IPS-NIHi11 (cell line): ENCODE results near the gene ZGRF1.
A peak's percentile ranks its signal among the peaks of the same experiment; 100 is the strongest.
"Not testable (repeated sequence)": the region's sequence is repeated elsewhere in the genome, so short reads cannot be mapped to it uniquely, and the experiment has no call there.

Source experiments
- DNase-seq: peaks from one replicate; pipeline ENCODE4 v3.0.0; 2012; ENCODE audit warnings: mixed read lengths, low spot score

Gene ZGRF1

DNA sequence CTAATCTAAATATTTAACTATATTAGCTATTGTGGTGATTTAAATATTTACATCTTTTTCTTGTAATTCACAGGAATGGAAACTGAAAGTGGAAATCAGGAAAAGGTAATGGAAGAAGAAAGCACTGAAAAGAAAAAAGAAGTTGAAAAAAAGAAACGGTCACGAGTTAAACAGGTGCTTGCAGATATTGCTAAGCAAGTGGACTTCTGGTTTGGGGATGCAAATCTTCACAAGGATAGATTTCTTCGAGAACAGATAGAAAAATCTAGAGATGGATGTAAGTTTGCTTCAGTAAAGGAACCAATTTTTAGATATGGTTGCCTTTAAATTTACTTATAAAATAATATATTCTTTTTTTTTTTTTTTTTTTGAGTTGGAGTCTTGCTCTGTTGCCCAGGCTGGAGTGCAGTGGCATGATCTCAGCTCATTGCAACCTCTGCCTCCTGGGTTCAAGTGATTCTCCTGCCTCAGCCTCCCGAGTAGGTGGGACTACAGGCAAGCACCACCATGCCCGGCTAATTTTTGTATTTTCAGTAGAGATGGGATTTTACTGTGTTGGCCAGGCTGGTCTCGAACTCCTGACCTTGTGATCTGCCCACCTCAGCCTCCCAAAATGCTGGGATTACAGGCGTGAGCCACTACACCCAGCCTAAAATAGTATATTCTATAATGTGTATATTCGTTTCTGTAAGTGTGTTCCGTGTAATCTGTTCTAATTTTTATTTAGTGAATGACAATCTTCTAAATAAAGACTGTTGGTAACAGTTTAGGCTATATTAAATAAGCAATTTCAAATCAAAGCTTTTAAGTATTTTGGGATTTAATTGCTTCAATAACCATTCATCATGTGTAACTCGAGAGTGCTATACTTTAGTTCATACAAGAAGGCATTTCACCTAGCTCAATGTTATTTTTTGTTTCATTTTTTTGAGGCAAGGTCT, 8.2 kb upstream of the ZGRF1 start:
- not testable (repeated sequence) for DNase-seq

DNA sequence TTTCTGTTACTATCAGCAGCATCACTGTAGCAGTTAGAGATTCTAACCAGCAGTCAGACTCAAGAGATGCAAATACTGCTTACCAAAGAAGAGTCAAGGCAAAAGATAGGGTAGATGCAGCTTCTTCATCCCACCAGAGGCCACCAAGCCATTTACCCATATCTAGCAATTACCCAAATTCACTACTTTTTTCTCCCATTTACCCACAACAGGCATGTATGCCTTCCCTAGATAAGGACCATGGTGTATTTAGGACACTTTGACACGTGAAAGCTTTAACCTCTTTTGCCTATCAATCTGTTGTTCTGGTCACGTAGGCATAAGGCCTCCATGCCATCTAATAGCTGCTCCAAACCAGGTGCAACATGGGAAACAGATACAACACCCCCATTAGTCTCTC, 5.8 kb upstream of the ZGRF1 start:
- DNase-seq, result no peak

DNA sequence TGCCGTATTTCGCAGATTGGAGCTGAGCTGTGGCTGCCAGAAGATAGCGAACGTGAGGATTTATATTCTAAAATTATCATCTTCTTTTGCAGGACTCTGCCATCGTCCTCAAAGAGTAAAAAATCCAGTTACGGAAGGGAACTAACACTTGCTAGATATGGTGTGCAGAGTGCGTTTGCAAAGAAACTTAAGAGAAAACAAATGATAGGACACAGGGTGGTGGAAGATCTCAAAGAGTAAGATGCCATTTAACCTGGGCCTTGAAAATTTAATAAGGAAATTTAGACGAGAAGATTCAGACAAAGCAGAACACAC, 800 bp upstream of the ZGRF1 start:
- no peak for DNase-seq

DNA sequence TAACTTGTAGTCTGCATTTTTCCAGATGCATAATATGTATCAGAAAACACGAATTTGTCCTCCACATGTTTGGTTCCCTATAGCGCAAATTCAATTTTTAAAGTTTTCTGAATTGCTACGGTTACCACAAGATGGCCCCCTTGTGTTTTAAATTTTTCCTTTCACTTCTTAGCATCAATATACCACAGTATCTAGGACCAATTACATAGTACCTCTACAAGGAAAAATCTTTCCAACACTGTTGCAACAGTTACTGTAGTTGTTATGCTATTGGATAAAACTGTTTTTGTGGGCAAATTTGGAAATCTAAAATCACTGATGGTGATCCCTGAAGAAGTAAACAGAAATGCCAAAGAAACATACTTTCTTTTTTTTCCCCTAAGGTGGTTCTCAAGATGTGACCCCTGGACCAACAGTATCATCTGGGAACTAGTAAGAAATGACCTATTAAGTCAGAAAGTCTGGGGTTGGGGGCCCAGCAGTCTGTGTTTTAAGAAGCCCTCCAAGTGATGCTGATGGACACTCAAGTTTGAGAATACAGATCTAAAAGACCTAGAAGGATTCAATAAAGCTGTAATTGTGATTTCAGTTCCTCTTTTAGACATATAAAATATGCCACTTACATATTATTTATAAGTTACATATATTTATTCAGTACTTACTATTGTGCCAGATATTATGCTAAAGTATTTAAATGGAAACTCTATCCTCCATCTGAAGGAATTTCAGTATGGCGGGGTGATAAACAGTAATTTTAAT, 3.1 kb downstream of the ZGRF1 start:
- peak; percentile 17 for DNase-seq

DNA sequence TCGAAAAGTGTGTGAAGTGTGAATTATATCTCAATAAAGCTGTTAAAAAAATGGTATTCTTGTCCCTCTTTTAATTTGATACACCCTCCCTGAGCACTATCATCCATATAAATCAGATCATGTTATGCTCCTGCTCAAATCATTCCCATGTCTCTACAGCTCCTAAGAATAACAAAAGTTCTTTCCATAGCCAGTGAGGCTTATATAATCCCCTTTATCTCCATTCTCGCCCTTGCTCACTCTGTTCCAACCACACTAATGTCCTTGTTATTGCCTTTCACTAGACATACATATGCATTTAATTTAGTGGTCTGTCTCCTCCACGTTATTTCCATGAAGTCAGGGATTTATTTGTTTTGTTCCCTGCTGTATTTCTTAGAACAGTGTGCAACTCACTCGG, 10.5 kb downstream of the ZGRF1 start:
- no peak for DNase-seq

DNA sequence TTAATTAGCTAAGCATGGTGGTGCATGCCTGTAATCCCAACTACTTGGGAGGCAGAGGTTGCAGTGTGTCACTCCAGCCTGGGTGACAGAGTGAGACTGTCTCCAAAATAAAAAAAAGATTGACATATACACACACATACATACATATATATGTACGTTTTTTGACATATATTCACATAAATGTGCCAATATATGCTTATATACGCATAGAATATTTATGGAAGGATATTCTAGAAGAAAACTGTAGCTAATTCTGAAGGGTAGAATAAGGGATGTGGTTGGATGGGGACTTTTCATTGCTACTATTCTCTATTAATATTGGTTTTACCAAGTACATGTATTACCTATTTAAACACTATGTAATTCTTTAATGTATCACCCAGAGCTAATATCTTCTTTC, 19.7 kb downstream of the ZGRF1 start:
- no peak for DNase-seq

DNA sequence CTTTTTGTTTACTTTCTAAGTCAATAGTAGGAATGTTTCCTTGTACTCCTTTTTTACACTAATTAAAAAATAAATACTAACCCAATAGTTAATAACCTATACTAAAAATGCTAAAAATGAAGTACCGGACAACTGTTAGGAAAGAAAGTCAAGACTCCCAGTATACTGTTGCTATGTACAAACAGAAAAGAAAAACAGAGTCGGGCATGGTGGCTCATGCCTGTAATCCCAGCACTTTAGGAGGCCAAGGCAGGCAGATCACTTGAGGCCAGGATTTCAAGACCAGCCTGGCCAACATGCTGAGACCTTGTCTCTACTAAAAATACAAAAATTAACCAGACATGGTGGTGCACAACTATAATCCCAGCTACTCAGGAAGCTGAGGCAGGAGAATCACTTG, 23.9 kb downstream of the ZGRF1 start:
- DNase-seq, result not testable (repeated sequence)

DNA sequence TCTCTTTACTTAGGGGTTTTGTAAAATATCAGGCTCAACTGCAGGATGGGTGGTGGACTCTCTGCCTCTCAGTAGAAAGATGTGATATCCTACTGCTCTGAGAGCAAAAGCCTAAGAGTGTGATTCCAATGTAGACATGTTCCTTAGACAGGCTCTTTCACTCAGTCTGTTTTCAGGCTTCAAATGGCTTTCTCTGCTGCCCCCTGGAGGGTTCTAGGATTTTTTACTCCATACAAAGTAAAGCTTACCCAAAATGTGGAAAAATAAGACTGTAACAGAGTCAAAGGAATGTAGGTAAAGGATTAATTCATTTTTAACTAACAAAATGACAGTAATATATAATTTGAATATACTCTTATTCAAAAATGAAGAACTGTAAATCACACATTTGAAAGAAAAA, 32.1 kb downstream of the ZGRF1 start:
- DNase-seq, result peak; percentile 63

DNA sequence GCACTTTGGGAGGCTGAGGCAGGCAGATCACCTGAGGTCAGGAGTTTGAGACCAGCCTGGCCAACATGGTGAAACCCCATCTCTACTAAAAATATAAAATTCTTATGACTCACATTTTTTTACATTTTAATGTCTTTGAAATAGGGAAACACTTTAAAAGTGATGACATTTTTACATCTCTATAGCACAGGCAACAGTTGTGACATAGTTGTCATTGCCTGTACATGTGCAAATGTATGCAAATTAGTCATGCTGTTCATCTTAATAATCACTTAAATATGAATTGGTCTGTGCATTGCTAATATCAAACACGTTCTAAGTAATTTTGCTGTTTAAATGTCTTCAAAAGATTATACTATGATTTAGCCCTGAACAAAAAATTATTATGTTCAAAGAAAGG, 41.7 kb downstream of the ZGRF1 start:
- DNase-seq, result no peak

DNA sequence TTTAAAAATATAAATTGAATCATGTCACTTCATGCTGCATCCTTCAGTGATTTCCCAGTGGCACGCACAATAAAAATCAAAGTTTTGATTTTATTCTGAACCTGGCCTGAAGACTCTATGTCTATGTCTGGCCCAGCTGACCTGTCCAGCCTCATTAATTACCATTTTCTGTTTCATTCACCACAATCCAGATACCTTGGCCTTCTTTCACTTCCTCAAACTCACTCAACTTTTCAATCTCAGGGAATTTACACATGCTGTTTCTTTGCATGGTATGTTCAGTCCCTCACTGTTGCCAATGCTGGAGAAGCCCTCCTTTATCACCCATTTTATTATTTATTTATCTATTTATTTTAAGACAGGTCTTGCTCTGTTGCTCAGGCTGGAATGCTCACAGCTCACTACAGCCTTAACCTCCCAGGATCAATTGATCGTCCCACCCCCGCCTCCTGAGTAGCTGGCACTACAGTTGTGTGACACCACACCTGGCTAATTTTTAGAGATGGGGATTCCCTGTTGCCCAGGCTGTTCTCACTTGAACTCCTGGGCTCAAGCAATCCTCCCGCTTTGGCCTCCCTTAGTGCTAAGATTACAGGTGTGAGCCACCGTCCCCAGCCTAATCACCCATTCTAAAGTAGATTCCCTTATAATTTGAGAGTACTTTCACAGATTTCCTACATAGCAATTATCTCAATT, 43.1 kb downstream of the ZGRF1 start:
- no peak for DNase-seq

DNA sequence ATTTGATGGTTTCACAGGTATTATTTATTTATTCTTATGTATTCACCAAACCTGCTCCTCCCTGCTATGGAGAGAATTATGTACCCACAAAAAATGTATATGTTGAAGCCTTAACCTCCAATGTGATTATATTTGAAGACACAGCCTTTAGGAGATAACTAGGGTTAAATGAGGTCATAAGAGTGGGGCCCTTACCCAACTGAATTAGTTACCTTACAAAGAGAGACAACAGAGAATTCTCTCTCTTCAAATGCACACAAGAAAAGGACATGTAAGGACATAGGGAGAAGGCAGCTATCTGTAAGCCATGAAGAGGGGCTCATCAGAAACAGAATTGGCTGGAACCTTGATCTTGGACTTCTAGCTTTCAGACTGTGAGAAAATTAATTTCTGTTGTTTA, 44.0 kb downstream of the ZGRF1 start:
- DNase-seq, result no peak

DNA sequence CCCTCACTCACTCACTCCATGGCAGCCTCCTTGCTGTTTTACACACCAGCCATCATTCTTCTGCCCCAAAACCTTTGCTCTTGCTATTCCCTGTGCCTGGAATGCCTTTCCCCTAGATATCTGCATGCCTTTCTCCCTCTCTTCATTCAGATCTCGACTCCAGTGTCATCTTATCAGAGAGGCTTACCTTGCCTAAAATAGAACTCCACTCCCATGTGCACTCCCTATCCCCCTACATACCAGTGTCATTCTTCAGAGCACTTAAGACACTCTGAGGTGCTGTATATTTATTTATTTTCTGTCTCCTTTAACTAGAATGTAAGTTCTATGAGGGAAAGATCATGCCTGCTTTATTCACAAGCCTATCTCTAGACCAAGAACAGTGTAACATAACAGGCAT, 45.1 kb downstream of the ZGRF1 start:
- no peak for DNase-seq

DNA sequence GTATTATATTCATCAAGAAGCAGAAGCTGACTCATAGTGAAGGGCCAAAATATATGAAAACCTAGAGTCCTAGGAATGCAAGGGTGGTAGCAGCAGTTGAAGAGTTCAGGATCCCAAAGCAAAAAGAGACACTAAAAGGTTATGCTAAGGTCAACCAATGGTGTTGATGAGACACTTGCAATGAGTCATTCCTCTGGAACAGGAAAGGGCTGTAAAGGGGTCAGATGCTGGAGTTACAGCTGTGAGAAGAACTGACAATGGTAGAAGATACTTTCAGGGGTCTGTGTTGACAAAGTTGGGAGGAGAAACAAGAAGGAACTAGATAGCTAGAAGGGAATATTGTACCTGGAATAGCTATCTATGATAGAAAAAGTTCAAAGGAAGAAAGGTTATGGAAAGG, 47.5 kb downstream of the ZGRF1 start:
- no peak for DNase-seq

DNA sequence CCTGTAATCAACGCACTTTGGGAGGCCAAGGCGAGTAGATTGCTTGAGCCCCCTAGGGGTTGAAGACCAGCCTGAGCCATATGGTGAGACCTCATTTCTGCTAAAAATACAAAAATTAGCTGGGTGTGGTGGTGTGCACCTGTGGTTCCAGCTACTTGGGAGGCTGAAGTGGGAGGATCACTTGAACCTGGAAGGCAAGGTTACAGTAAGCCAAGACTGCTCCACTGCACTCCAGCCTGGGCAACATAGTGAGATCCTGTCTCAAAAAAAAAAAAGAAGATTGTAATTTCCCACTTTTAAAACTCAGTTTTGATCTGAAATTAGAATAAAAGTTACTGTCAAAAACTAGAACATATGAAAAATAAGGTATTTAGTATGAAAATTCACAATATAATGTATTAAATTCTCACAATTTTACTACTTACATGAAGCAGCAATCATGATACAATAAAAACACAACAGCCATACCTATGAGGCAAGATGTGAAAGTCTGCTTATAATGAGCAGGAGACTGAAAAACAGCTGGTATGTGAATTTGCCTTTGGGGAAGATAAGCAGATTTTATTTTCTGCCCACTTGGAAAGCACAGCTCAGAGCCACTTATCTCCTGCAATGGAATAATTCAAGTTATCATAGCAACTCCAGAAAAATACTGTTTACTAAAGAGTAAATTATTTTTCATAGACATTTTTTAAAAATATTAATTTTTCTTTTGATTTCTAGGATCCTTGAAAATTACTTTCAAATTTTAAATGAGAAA, 50.6 kb downstream of the ZGRF1 start:
- DNase-seq, result no peak

DNA sequence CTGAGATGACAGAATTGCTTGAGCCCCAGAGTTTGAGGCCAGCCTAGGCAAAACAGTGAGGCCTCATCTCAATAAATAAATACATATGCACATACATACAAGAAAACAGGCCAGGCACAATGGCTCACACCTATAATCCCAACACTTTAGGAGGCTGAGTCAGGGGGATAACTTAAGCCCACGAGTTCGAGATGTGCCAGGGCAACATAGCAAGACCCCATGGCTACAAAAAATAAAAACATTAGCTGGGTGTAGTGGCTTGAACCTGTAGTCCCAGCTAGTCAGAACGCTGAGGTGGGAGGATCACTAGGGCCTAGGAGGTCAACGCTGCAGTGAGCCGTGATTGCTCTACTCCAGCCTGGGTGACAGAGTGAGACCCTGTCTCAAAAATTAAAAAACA, 69.2 kb downstream of the ZGRF1 start:
- no peak for DNase-seq

DNA sequence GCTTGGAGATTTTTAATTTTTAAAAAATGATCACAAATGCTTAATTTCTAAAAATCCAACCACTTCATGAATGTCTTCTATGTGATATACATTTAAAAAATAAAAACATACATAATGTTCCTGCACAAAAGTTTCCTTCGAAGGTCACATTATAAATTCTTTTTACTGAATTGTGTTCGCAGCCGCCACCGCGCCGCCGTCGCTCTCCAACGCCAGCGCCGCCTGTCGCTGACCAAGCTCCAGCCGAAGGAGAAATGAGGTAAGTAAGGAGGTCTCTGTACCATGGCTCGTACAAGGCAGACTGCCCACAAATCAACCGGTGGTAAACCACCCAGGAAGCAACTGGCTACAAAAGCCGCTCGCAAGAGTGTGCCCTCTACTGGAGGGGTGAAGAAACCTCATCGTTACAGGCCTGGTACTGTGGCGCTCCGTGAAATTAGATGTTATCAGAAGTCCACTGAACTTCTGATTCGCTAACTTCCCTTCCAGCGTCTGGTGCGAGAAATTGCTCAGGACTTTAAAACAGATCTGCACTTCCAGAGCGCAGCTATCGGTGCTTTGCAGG, 71.9 kb downstream of the ZGRF1 start:
- DNase-seq, result no peak

DNA sequence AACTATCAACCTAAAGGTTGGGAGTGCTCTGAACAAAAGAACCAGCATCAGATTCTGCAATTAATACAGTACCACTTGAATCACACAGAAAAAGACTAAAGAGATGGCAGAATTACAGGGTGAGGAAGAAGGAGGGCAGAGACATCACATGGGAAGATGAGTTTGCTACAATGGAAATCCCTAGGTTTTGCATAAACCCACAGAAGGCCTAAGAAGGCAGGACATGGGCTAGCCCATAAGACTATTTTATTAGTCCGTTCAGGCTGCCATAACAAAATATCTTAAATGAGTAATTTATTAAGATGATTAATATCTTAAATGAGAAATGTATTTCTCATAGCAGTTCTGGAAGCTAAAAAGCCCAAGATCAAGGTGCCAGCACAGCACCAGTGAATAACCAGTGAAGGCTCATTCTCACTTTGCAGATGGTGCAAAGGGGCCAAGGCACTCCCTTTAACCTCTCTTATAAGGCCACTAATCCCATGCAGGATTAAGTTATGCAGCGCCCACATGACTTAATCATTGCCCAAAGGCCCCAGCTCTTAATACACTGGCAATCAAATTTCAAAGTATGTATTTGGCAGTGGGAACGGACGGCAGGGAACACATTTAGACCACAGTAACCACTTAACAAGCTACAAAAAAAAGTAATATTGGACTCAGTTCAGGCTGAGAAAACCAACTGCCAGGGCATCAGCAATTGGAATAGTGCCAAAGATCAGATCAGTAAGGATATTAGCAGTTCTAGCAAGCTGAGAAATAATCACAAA, 73.1 kb downstream of the ZGRF1 start:
- DNase-seq, result no peak

DNA sequence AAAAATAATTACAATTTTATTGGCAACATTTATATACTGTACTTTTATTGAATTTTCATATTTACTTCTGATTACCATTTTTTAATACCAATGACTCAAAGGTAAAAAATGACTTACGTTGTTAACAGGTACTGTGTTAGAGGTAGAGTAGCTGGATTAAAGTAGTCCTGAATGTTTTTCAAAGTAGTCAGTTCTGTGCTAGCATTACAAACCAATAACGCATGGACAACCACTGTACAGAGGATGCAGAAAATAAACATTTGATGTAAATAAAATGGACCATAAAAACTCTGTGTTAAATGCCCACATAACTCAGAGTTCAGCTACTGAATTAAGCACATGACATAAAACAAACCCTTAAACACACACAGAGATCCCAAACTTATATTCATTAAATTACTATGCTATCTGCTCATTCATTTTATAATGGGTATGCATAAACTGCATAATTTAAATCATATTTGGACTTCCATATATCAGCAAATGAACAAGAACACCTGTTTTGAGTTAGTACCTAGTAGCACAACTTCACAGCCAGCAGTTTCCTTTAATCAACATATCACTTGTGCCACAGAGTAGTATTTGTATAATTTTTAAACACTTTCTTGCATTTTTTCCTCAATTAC, 74.3 kb downstream of the ZGRF1 start:
- no peak for DNase-seq

DNA sequence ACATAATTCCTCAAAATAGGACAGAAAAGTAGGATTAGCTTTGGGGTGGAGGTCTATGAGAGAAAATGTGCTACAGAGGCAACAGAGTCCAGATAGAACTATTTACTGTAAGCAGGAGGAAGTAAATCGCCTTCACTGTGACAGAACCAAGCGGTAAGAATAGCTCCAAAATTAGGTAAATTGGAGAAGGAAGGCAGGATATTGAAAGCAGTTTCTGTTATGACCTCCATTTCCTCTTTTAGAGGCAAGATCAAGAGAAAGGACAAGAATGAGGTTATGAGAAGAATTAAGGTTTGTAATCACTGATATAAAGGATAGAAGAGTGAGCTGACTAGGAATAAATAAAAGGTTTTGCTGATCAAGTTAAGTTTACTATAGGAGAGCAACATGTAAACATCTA, 76.6 kb downstream of the ZGRF1 start:
- DNase-seq, result no peak

DNA sequence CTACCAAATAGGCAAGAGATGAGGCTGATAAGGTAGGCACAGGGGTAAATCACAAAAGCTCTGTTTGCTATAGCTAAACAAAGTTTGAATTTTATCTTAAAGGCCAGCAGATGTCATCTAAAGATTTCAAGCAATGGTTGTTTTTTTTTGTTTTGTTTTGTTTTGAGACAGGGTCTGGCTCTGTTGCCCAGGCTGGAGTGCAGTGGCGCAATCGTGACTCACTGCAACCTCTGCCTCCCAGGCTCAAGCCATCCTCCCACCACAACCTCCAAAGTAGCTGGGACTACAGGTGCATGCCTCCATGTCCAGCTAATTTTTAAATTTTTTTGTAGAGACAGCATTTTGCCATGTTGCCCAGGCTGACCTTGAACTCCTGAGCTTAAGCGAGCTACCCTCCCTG, 77.7 kb downstream of the ZGRF1 start:
- no peak for DNase-seq
